ENCODE measurements around the gene FAXC. TPM values are rescaled to one million over a fixed set of nuclear protein-coding genes. Genes with fewer than 3 reads are reported as not detected.

FAXC gene
- total and polyA plus RNA-seq, 2 donors (not counting 3 experiments of a cell fraction or from before 2014, with no cell fraction given): 3.4 to 3.6 TPM

DNA sequence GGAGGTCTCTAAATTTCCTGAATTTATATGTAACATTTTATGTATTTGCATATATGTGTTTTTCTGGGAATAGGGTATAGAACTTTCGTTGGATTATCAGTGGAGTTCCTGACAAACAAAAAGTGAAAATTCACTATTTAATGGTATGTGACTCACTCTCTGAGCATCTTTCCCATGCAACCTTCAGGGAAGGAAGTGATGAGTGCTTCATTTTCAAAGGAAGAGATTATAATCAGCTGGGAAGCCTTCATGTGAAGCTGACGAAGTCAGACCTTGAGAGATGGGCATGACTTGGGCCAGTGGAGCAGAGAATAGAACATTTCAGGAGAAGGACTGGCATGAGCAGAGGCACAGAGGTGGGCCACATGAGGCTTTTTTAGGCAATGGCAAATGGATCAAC is 72.7 kb downstream of the FAXC start:
- no peak overlapping the region for H3K4me2 ChIP-seq (ENCODE audit: insufficient read depth, low read length)
- no peaks in the 10 kb centered on the region for H3K36me3 ChIP-seq (ENCODE audit: control insufficient read depth in 2 of 2, extremely low read depth in 1 of 2, insufficient read depth in 2 of 2, low read length in 2 of 2)
- peaks cover 0 to 2% of the 10 kb centered on the region in 2 experiments for H3K27me3 ChIP-seq (ENCODE audit: control insufficient read depth in 2 of 2, insufficient read depth in 2 of 2, low read length in 2 of 2)
- dilution Hi-C loops (cut with MboI; ENCODE audit: extremely low pct_ligation_motif_present, low sequenced_read_pairs): no loop called here
- no peak for DNase-seq (ENCODE audit: low read depth, low spot score)
- TF ChIP-seq POLR2A (IDR thresholded peaks at IDR 0.05; ENCODE audit: low read depth, low read length) (no peak), MYC (IDR thresholded peaks at IDR 0.05; ENCODE audit: low read depth, low read length) (no peak), POLR2AphosphoS5 (IDR thresholded peaks at IDR 0.05; ENCODE audit: insufficient read depth, low read depth, low read length) (no peak), JUN (IDR thresholded peaks at IDR 0.05; ENCODE audit: borderline replicate concordance, insufficient read depth, insufficient read length, low read depth) (no peak), MAX (IDR thresholded peaks at IDR 0.05; ENCODE audit: insufficient read depth, insufficient read length) (no peak), EZH2 (IDR thresholded peaks at IDR 0.05; ENCODE audit: borderline replicate concordance, low read depth, low read length, severe bottlenecking) (no peak), GATA2 (IDR thresholded peaks at IDR 0.05; ENCODE audit: insufficient read depth, insufficient read length, low read depth, low read length) (peak; percentile 95), FOS (IDR thresholded peaks at IDR 0.05; ENCODE audit: borderline replicate concordance, insufficient read depth, low read length) (peak; percentile 82)
- TF ChIP-seq, protein P1, sequence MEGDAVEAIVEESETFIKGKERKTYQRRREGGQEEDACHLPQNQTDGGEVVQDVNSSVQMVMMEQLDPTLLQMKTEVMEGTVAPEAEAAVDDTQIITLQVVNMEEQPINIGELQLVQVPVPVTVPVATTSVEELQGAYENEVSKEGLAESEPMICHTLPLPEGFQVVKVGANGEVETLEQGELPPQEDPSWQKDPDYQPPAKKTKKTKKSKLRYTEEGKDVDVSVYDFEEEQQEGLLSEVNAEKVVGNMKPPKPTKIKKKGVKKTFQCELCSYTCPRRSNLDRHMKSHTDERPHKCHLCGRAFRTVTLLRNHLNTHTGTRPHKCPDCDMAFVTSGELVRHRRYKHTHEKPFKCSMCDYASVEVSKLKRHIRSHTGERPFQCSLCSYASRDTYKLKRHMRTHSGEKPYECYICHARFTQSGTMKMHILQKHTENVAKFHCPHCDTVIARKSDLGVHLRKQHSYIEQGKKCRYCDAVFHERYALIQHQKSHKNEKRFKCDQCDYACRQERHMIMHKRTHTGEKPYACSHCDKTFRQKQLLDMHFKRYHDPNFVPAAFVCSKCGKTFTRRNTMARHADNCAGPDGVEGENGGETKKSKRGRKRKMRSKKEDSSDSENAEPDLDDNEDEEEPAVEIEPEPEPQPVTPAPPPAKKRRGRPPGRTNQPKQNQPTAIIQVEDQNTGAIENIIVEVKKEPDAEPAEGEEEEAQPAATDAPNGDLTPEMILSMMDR (IDR thresholded peaks at IDR 0.05; ENCODE audit: extremely low read depth in 1 of 2, insufficient read depth in 1 of 2, low read depth in 1 of 2, low read length in 2 of 2): no peak
- intact Hi-C loops (cut with micrococcal nuclease): no loop called here
- ChIA-PET CTCF (interaction anchor here (0.6 kb wide), 1 partner anchor 54 kb away, joined by 3 read pairs; no protein-coding TSS in a partner anchor), POLR2A (no interaction called here)
- H3K4me1 ChIP-seq (ENCODE audit: control insufficient read depth, extremely low read depth, insufficient read depth, low read length): peaks cover 5% of the 10 kb centered on the region
- no peaks in the 10 kb centered on the region for H3K9me3 ChIP-seq (replicated peaks; ENCODE audit: control insufficient read depth, insufficient read depth, low read length)
- H3K27ac ChIP-seq (ENCODE audit: insufficient read depth, low read depth, low read length): no peak overlapping the region
- no peaks in the 10 kb centered on the region for H4K20me1 ChIP-seq (replicated peaks; ENCODE audit: control insufficient read depth, extremely low read depth, insufficient read depth, low read length)
- peak; percentile 76 for FAIRE-seq
- H3K9me1 ChIP-seq (replicated peaks; ENCODE audit: control insufficient read depth, extremely low read depth, insufficient read depth, low read length): no peaks in the 10 kb centered on the region
- H3K4me3 ChIP-seq (replicated peaks in 1 of 3; ENCODE audit: insufficient read depth in 1 of 3, low read depth in 1 of 3, low read length in 3 of 3): no peak overlapping the region
- no peak overlapping the region for H3K9ac ChIP-seq (replicated peaks; ENCODE audit: extremely low read depth, insufficient read depth, low read length)
- H2AFZ ChIP-seq (ENCODE audit: low read depth, low read length): no peak overlapping the region
- BruUV-seq (replicated peaks): no TSS peak
- H3K79me2 ChIP-seq (ENCODE audit: control insufficient read depth, insufficient read depth, low read length): no peaks in the 10 kb centered on the region

All from endothelial cell of umbilical vein (primary cell).